Astrocyte (in vitro differentiated cells and primary cell): ENCODE measurements around the gene KLF11. TPM values are rescaled to one million over a fixed set of nuclear protein-coding genes. Genes with fewer than 3 reads are reported as not detected.
A peak's percentile ranks its signal among the peaks of the same experiment; 100 is the strongest.
"Not testable (repeated sequence)": the region's sequence is repeated elsewhere in the genome, so short reads cannot be mapped to it uniquely, and the experiment has no call there.

ENCODE experiments used
- DNase-seq: peaks from one replicate; pipeline ENCODE4 v3.0.0-alpha.2; 2010; ENCODE audit warnings: low read depth
- FAIRE-seq: peaks from 2 replicates; lab custom pipeline; 2011; peaks lifted over from hg19 to GRCh38; lab: Jason Lieb, UNC
- H2AFZ ChIP-seq: 2 replicates; pipeline ENCODE4 v1.6.0; 2012; ENCODE audit warnings: low read depth, low read length, inconsistent platforms
- H3K27ac ChIP-seq: 2 replicates; pipeline ENCODE4 v1.5.1; 2011; ENCODE audit warnings: low read depth, low read length, inconsistent platforms
- H3K27me3 ChIP-seq: 2 replicates; pipeline ENCODE4 v1.6.0; 2011; ENCODE audit warnings: low read length, inconsistent platforms; ENCODE audit not compliant: insufficient read depth
- H3K36me3 ChIP-seq: 2 replicates; pipeline ENCODE4 v1.5.1; 2011; ENCODE audit warnings: low read length, inconsistent platforms; ENCODE audit not compliant: insufficient read depth
- H3K4me1 ChIP-seq: 2 replicates; pipeline ENCODE4 v1.5.1; 2011; ENCODE audit warnings: low read length, inconsistent platforms; ENCODE audit not compliant: insufficient read depth
- H3K4me2 ChIP-seq: 2 replicates; pipeline ENCODE4 v1.6.0; 2012; ENCODE audit warnings: low read length, inconsistent platforms
- H3K4me3 ChIP-seq: 2 replicates; pipeline ENCODE4 v1.5.1; 2011; ENCODE audit warnings: low read depth, mild to moderate bottlenecking, low read length, inconsistent platforms; ENCODE audit not compliant: insufficient read depth
- H3K79me2 ChIP-seq: 2 replicates; pipeline ENCODE4 v1.6.0; 2012; ENCODE audit warnings: mild to moderate bottlenecking, low read length, inconsistent platforms; ENCODE audit not compliant: insufficient read depth
- H3K9ac ChIP-seq: 2 replicates; pipeline ENCODE4 v1.6.0; 2012; ENCODE audit warnings: mild to moderate bottlenecking, low read length, inconsistent platforms
- H3K9me3 ChIP-seq: 2 replicates; pipeline ENCODE4 v1.5.1; 2012; ENCODE audit warnings: low read depth, mild to moderate bottlenecking, low read length, inconsistent platforms; ENCODE audit not compliant: insufficient read depth
- H4K20me1 ChIP-seq: 2 replicates; pipeline ENCODE4 v1.6.0; 2012; ENCODE audit warnings: low read length, inconsistent platforms; ENCODE audit not compliant: insufficient read depth
- H3K27ac Mint-ChIP-seq: one replicate; pipeline ENCODE4 v1.8.0; 2021; ENCODE audit warnings: mild to moderate bottlenecking, mixed read lengths; ENCODE audit not compliant: unreplicated experiment
- H3K27me3 Mint-ChIP-seq: one replicate; pipeline ENCODE4 v1.8.0; 2021; ENCODE audit warnings: low read depth, mixed read lengths; ENCODE audit not compliant: unreplicated experiment
- H3K36me3 Mint-ChIP-seq: one replicate; pipeline ENCODE4 v1.8.0; 2021; ENCODE audit warnings: low read depth, mixed read lengths; ENCODE audit not compliant: unreplicated experiment
- H3K4me1 Mint-ChIP-seq: one replicate; pipeline ENCODE4 v1.8.0; 2021; ENCODE audit warnings: low read depth, mixed read lengths; ENCODE audit not compliant: unreplicated experiment
- H3K4me3 Mint-ChIP-seq: one replicate; pipeline ENCODE4 v1.8.0; 2021; ENCODE audit warnings: mild to moderate bottlenecking, moderate library complexity, mixed read lengths; ENCODE audit not compliant: unreplicated experiment
- H3K9me3 Mint-ChIP-seq: one replicate; pipeline ENCODE4 v1.8.0; 2021; ENCODE audit warnings: mild to moderate bottlenecking, mixed read lengths; ENCODE audit not compliant: unreplicated experiment
- CTCF ChIP-seq: IDR thresholded peaks from 2 replicates; pipeline ENCODE4 v1.5.1; 2011; ENCODE audit warnings: low read depth, mild to moderate bottlenecking, inconsistent platforms, low read length, moderate library complexity; ENCODE audit not compliant: insufficient read depth
- EZH2 ChIP-seq: IDR thresholded peaks from 2 replicates; pipeline ENCODE4 v1.6.1; 2012; ENCODE audit warnings: mild to moderate bottlenecking, low read length, inconsistent platforms; ENCODE audit not compliant: insufficient read depth
- total RNA-seq: library from RNA; stranded (reverse); gene quantifications from 2 replicates; pipeline ENCODE4 v1.2.1, GENCODE V29; 2021

Gene KLF11
- total RNA-seq, 1 donor from 2014 or later = 9.8 TPM

DNA sequence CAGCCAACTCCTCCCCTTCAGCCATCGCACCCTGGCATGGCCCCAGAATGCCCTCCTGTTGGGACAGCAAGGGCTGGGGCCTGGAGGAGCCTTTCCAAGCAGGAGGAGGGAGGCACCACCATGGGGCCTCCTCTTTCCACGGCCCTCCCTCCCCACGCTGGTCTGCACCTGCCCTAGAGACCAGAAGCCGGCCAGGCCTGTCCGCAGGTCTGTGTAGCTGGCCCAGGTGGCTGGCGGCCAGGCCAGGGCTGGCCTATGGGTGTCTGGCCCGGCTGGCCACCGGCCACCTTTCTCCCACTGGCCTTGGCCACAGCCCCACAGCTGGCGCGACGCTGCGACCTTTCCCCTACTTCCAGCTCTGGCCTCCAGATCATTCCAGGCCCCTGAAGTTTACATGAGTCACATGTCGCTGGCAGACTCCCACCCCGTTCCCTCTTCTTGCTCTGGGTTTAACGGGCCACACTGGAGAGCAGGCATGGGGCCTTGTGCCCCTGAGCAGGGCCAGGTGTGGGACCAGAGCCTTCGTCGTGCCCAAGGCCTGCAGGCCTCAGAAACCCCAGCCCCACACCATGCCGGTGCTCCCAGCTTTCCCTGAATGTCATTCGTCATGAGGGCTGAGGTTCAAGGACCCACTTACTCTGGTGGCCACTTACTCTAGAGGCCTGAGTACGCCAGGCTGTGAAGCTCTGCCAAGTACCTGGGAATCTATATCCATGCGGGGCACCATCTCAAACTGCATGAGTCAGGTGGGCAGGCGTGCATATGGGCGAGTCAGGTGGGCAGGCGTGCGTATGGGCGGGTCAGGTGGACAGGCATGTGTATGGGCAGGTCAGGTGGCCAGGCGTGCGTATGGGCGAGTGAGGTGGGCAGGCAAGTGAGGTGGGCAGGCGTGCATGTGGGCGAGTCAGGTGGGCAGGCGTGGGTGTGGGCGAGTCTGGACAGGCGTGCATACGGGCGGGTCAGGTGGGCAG, 33.3 kb upstream of the KLF11 start:
- H3K9me3 Mint-ChIP-seq = no peaks in the 10 kb centered on the region
- H3K27ac Mint-ChIP-seq = no peak overlapping the region
- no peak overlapping the region for H3K4me3 Mint-ChIP-seq
- no peak for TF ChIP-seq EZH2
- TF ChIP-seq CTCF = no peak
- Histone ChIP-seq H3K27me3 (no peaks in the 10 kb centered on the region), H2AFZ (no peak overlapping the region), H3K36me3 (no peaks in the 10 kb centered on the region), H3K4me2 (no peak overlapping the region), H4K20me1 (no peaks in the 10 kb centered on the region), H3K4me3 (no peak overlapping the region), H3K27ac (no peak overlapping the region), H3K9ac (no peak overlapping the region), H3K4me1 (peaks cover 2% of the 10 kb centered on the region), H3K9me3 (no peaks in the 10 kb centered on the region), H3K79me2 (no peaks in the 10 kb centered on the region)
- DNase-seq (peak; percentile 66), FAIRE-seq (no peak)
- no peaks in the 10 kb centered on the region for H3K36me3 Mint-ChIP-seq
- H3K27me3 Mint-ChIP-seq = no peaks in the 10 kb centered on the region
- peaks cover 15% of the 10 kb centered on the region for H3K4me1 Mint-ChIP-seq

DNA sequence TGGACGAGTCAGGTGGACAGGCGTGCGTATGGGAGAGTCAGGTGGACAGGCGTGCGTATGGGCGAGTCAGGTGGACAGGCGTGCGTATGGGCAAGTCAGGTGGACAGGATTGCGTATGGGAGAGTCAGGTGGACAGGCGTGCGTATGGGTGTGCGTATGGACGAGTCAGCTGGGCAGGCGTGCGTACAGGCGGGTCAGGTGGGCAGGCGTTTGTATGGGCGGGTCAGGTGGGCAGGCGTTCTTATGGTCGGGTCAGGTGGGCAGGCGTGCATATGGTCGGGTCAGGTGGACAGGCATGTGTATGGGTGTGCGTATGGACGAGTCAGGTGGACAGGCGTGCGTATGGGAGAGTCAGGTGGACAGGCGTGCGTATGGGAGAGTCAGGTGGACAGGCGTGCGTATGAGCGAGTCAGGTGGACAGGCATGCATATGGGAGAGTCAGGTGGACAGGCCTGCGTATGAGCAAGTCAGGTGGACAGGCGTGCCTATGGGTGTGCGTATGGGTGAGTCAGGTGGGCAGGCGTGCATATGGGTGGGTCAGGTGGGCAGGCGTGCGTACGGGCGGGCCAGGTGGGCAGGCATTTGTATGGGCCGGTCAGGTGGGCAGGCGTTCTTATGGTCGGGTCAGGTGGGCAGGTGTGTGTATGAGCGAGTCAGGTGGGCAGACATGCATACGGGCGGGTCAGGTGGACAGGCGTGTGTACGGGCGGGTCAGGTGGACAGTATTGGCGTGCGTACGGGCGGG, 32.3 kb upstream of the KLF11 start:
- not testable (repeated sequence) for H2AFZ ChIP-seq, H3K36me3 ChIP-seq, H3K4me2 ChIP-seq, H3K4me3 ChIP-seq, H3K9me3 ChIP-seq, H3K36me3 Mint-ChIP-seq, H3K9ac ChIP-seq, H4K20me1 ChIP-seq, H3K27me3 Mint-ChIP-seq, FAIRE-seq, H3K79me2 ChIP-seq, H3K4me1 ChIP-seq, H3K27ac Mint-ChIP-seq, H3K27me3 ChIP-seq, DNase-seq, H3K9me3 Mint-ChIP-seq, H3K4me3 Mint-ChIP-seq, H3K27ac ChIP-seq
- peaks cover 15% of the 10 kb centered on the region for H3K4me1 Mint-ChIP-seq

- DNase-seq, H3K9me3 ChIP-seq, H3K27ac ChIP-seq, H2AFZ ChIP-seq, H4K20me1 ChIP-seq, H3K9me3 Mint-ChIP-seq, H3K36me3 Mint-ChIP-seq, H3K79me2 ChIP-seq, H3K27me3 ChIP-seq, H3K27me3 Mint-ChIP-seq, FAIRE-seq, H3K4me2 ChIP-seq, H3K27ac Mint-ChIP-seq, H3K4me3 ChIP-seq, H3K9ac ChIP-seq, H3K4me1 ChIP-seq, H3K36me3 ChIP-seq, H3K4me3 Mint-ChIP-seq: not testable (repeated sequence)
- peaks cover 14% of the 10 kb centered on the region for H3K4me1 Mint-ChIP-seq
Measured at GRCh38 chr2:10011606-10012325, 31.6 kb upstream of the KLF11 start.

DNA sequence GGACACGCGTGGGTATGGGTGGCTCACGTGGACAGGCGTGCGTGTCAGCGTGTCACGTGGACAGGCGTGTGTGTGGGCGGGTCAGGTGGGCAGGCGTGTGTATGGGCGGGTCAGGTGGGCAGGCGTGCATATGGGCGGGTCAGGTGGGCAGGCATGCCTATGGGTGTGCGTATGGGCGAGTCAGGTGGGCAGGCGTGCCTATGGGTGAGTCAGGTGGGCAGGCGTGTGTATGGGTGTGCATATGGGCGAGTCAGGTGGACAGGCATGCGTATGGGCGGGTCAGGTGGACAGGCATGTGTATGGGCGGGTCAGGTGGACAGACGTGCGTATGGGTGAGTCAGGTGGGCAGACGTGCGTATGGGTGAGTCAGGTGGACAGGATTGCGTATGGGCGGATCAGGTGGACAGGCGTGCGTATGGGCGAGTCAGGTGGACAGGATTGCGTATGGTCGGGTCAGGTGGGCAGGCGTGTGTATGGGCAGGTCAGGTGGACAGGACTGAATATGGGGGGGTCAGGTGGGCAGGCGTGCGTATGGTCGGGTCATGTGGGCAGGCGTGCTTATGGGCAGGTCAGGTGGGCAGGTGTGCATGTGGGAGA, 30.9 kb upstream of the KLF11 start:
- H3K9ac ChIP-seq, DNase-seq, H3K79me2 ChIP-seq, H2AFZ ChIP-seq, H3K4me3 ChIP-seq, H3K36me3 Mint-ChIP-seq, H3K4me2 ChIP-seq, H3K9me3 Mint-ChIP-seq, H3K4me1 Mint-ChIP-seq, H3K4me1 ChIP-seq, H3K27ac Mint-ChIP-seq, H3K4me3 Mint-ChIP-seq, H3K27me3 ChIP-seq, H3K36me3 ChIP-seq, H4K20me1 ChIP-seq, H3K27ac ChIP-seq, FAIRE-seq, H3K9me3 ChIP-seq, H3K27me3 Mint-ChIP-seq: not testable (repeated sequence)
